Heart right ventricle (tissue), 16 donors: ENCODE results near the gene WWOX. TPM values are rescaled to one million over a fixed set of nuclear protein-coding genes. Genes with fewer than 3 reads are reported as not detected.

ENCODE experiments used
- ATAC-seq, 8 donors: fragments of 200-7000 bp; cut with Tn5 transposase; one replicate each; pipeline ENCODE4 v1.9.1; 2020; ENCODE audit warnings: mild to moderate bottlenecking in 8 of 8, moderate library complexity in 8 of 8, moderate number of reproducible peaks in 1 of 8
- DNase-seq, 2 donors: peaks; one replicate each; pipeline ENCODE4 v3.0.0-alpha.2; 2020
- H3K27ac ChIP-seq, 10 donors: fragments of 200-600 bp; sonication (generic) in 2 of 10; one replicate each; pipeline versions ENCODE4 v1.5.0 to v1.8.0; 2020 to 2022; ENCODE audit warnings: mild to moderate bottlenecking in 3 of 10
- H3K27me3 ChIP-seq, 7 donors: fragments of 200-600 bp; one replicate each; pipeline ENCODE4 v1.8.0; 2021 to 2022; ENCODE audit warnings: mild to moderate bottlenecking in 2 of 7
- H3K36me3 ChIP-seq, 9 donors: fragments of 200-600 bp; sonication (generic) in 1 of 9; one replicate each; pipeline versions ENCODE4 v1.5.0 to v1.8.0; 2020 to 2022; ENCODE audit warnings: mild to moderate bottlenecking in 2 of 9
- H3K4me1 ChIP-seq, 9 donors: fragments of 200-600 bp; sonication (generic) in 1 of 9; one replicate each; pipeline versions ENCODE4 v1.5.0 to v1.8.0; 2020 to 2022; ENCODE audit warnings: mild to moderate bottlenecking in 4 of 9
- H3K4me3 ChIP-seq, 10 donors: fragments of 200-600 bp; sonication (generic) in 2 of 10; one replicate each; pipeline versions ENCODE4 v1.5.0 to v1.8.0; 2020 to 2022; ENCODE audit warnings: mild to moderate bottlenecking in 7 of 10, moderate library complexity in 2 of 10
- H3K9me3 ChIP-seq, 11 donors: fragments of 200-600 bp in 10 of 11; sonication (generic) in 2 of 11; one replicate each; pipeline versions ENCODE4 v1.5.0 to v1.8.0; 2013 to 2022; ENCODE audit warnings: mild to moderate bottlenecking in 2 of 11, control low read depth in 1 of 11, moderate library complexity in 1 of 11
- CTCF ChIP-seq, 9 donors: fragments of 200-600 bp; sonication (generic) in 2 of 9; IDR thresholded peaks; one replicate each; pipeline versions ENCODE4 v1.5.0 to v1.8.0; 2021 to 2022; ENCODE audit warnings: antibody characterized with exemption in 9 of 9, mild to moderate bottlenecking in 5 of 9, moderate library complexity in 1 of 9
- WGBS, 2 donors: extraction: QIAGEN DNeasy Blood & Tissue Kit; methylation state at CpG; one replicate each; pipeline ENCODE4 v1.1.7; 2013; ENCODE audit warnings: inconsistent platforms in 1 of 2; 5-methylcytosine and 5-hydroxymethylcytosine counted together
- intact Hi-C, 10 donors: fragments of 100-400 bp; cut with DNase I; formaldehyde crosslinking; loops; one replicate each; pipeline versions ENCODE4 v1.11.1 to v1.14.2; 2022
- polyA plus RNA-seq, 2 donors: library from polyadenylated mRNA; stranded (reverse); fragments of 200-250 nt; gene quantifications; one replicate each; pipeline ENCODE4 v1.2.3, GENCODE V29; 2013
- total RNA-seq, 10 donors: library from RNA; stranded (reverse); fragmentation: NEBNext Ultra II Directional in 3 of 10; extraction: Animal tissue kit (Norgen Biotek cat#: 25700) in 3 of 10; gene quantifications; one replicate each; pipeline versions ENCODE4 v1.2.1 to v1.2.4, GENCODE V29; 2021 to 2023
- donor health status: Arrhythmogenic right ventricular cardiomyopathy.
- donor health status: ischemic (EF 13 %, LVEDD 7.1; RV severe dilation, severe dysfunction).
- donor health status: healthy with polysubstance abuse.
- donor health status: DM: no; HTN: yes; CAD: no.
- donor health status: DM: no; HTN: no; CAD: no.
- donor health status: ischemic (EF 25% LVEDD 6.9; RV normal size, moderate dysfunction).
- donor health status: ischemic (EF 25% LVEDD 5.7; RV mildly dilated, moderate dysfunction).
- donor health status: healthy.
- donor health status: DM: yes; HTN: yes; CAD: no.
- donor health status: Ischemic cardiomyopathy.
- donor health status: ischemic (EF 35%, LVEDD 5.7; RV mildly dilated, moderate dysfunction).
- donor health status: nonischemic (EF 11% LVEDD 7.7; RV severe dilation, severe dysfunction).
- donor health status: DM: yes; HTN: yes; CAD: no.
- donor health status: PGD.
- donor health status: ischemic (EF 29% LVEDD 5.4; RV normal size, mild dysfunction).
- donor health status: nonischemic (EF 23%, LVEDD 6.1; RV moderate dilation, normal function).

Gene WWOX
- total and polyA plus RNA-seq, 12 donors = 4.9 to 15.0 (median 9.9) TPM

DNA sequence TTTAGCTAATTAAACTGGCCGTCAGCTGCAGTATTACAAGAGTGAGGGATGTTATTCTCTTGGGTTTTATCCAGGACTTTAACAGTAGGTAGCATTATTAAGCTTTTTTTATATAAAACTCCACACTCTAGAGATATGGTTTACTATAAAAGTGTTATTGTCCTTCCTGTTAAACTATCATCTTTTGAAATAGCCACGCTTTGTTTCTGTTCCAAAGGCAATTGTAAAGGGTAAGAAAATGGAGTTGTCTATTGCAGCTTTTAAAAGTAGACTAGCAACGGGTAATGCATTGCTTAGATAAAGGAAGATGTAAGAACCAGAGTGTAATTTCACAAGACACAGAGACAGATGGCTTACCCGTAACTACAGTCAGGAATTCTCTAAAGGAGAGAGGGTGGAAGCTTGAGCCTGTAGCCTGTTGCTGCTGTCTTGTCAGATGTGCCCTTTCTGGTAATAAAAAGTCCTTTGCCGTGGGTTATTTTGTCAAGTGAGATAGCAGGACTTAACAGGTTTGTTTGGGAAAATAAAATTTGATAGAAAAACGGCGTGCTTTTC, 56.4 kb downstream of the WWOX start:
- no peak for ATAC-seq
- Histone ChIP-seq H3K9me3 (peaks cover 0 to 28% (median 5%) of the 10 kb centered on the region in 11 donors), H3K27ac (no peak overlapping the region), H3K27me3 (no peaks in the 10 kb centered on the region), H3K4me3 (no peak overlapping the region), H3K4me1 (no peaks in the 10 kb centered on the region), H3K36me3 (no peaks in the 10 kb centered on the region)
- no peak for TF ChIP-seq CTCF (IDR thresholded peaks at IDR 0.05)
- DNase-seq = no peak
- 64 to 66% methylated on average over 7 of the region's 7 CpGs for WGBS, 2 donors
- intact Hi-C loops = no loop called here

- TF ChIP-seq CTCF (IDR thresholded peaks at IDR 0.05) = no peak
- ATAC-seq (no peak), DNase-seq (no peak)
- intact Hi-C loops = no loop called here
- no peaks in the 10 kb centered on the region for H3K27me3 ChIP-seq
- 97 to 98% methylated on average over 5 of the region's 5 CpGs for WGBS, 2 donors
- H3K36me3 ChIP-seq = no peaks in the 10 kb centered on the region
- no peaks in the 10 kb centered on the region for H3K4me1 ChIP-seq
- H3K27ac ChIP-seq = no peak overlapping the region
- H3K9me3 ChIP-seq = peaks cover 0 to 38% (median 5%) of the 10 kb centered on the region in 11 donors
- H3K4me3 ChIP-seq = no peak overlapping the region
These were observed 61.7 kb downstream of the WWOX start for GRCh38 chr16:78161023-78161729.

GRCh38 chr16:78163772-78164670, 64.6 kb downstream of the WWOX start:
- H3K27ac ChIP-seq = no peak overlapping the region
- no peaks in the 10 kb centered on the region for H3K36me3 ChIP-seq
- H3K9me3 ChIP-seq = peaks cover 0 to 29% (median 5%) of the 10 kb centered on the region in 11 donors
- TF ChIP-seq CTCF (IDR thresholded peaks at IDR 0.05) = no peak
- DNase-seq = no peak
- no peaks in the 10 kb centered on the region for H3K27me3 ChIP-seq
- no peaks in the 10 kb centered on the region for H3K4me1 ChIP-seq
- intact Hi-C loops = no loop called here
- H3K4me3 ChIP-seq = no peak overlapping the region
- no peak for ATAC-seq
- WGBS, 2 donors = 86 to 94% methylated on average over 12 of the region's 12 CpGs

- DNase-seq (no peak), ATAC-seq (no peak)
- Histone ChIP-seq H3K9me3 (peaks cover 0 to 5% (median 0%) of the 10 kb centered on the region in 11 donors), H3K27ac (no peak overlapping the region), H3K27me3 (no peaks in the 10 kb centered on the region), H3K4me3 (no peak overlapping the region), H3K4me1 (no peaks in the 10 kb centered on the region), H3K36me3 (no peaks in the 10 kb centered on the region)
- intact Hi-C loops = no loop called here
- WGBS, 2 donors = 86 to 94% methylated on average over 2 of the region's 2 CpGs
- no peak for TF ChIP-seq CTCF (IDR thresholded peaks at IDR 0.05)
These were observed 71.1 kb downstream of the WWOX start for GRCh38 chr16:78170494-78170933.
